Loucy (cell line): Measurements from ENCODE around the gene GREB1L.
"Not testable (repeated sequence)": the region's sequence is repeated elsewhere in the genome, so short reads cannot be mapped to it uniquely, and the experiment has no call there.

Experiments
- H2AFZ ChIP-seq: fragments of 200-600 bp; sonication (generic); 2 replicates; pipeline ENCODE4 v1.6.0; 2016; ENCODE audit warnings: antibody characterized with exemption, mild to moderate bottlenecking, low read length, moderate library complexity
- H3F3A ChIP-seq: fragments of 200-600 bp; 2 replicates; pipeline ENCODE4 v1.6.0; 2016; ENCODE audit warnings: antibody characterized with exemption, low read depth, mild to moderate bottlenecking
- H3K27me3 ChIP-seq: fragments of 200-600 bp; sonication (generic); 2 replicates; pipeline ENCODE4 v1.6.1; 2014; ENCODE audit warnings: low read length, mild to moderate bottlenecking; ENCODE audit not compliant: insufficient read depth, poor library complexity, severe bottlenecking
- H3K36me3 ChIP-seq: fragments of 200-600 bp; sonication (generic); 2 replicates; pipeline ENCODE4 v1.6.1; 2016; ENCODE audit warnings: low read length; ENCODE audit not compliant: insufficient read depth
- H3K4me1 ChIP-seq: fragments of 200-600 bp; sonication (generic); 2 replicates; pipeline ENCODE4 v1.5.1; 2014; ENCODE audit warnings: low read length, mild to moderate bottlenecking; ENCODE audit not compliant: insufficient read depth, poor library complexity, severe bottlenecking
- H3K4me2 ChIP-seq: fragments of 200-600 bp; sonication (generic); 2 replicates; pipeline ENCODE4 v1.6.0; 2014; ENCODE audit warnings: antibody characterized with exemption, low read length, low read depth, mild to moderate bottlenecking; ENCODE audit not compliant: poor library complexity, severe bottlenecking
- H3K4me3 ChIP-seq: fragments of 200-600 bp; sonication (generic); 2 replicates; pipeline ENCODE4 v1.5.1; 2014; ENCODE audit warnings: low read length, mild to moderate bottlenecking, mixed read lengths; ENCODE audit not compliant: poor library complexity, severe bottlenecking
- H3K79me2 ChIP-seq: fragments of 200-600 bp; sonication (generic); 2 replicates; pipeline ENCODE4 v1.6.1; 2014; ENCODE audit warnings: low read length; ENCODE audit not compliant: insufficient read depth
- H3K9ac ChIP-seq: fragments of 200-600 bp; sonication (generic); 2 replicates; pipeline ENCODE4 v1.6.0; 2014; ENCODE audit warnings: mild to moderate bottlenecking, low read depth, low read length, moderate library complexity; ENCODE audit not compliant: poor library complexity, severe bottlenecking
- H3K9me2 ChIP-seq: fragments of 200-600 bp; sonication (generic); replicated peaks from 2 replicates; pipeline ENCODE4 v1.6.1; 2016; ENCODE audit warnings: low read depth, low read length, mixed read lengths
- H3K9me3 ChIP-seq: fragments of 200-600 bp; sonication (generic); 2 replicates; pipeline ENCODE4 v1.6.1; 2014; ENCODE audit warnings: mild to moderate bottlenecking, antibody characterized with exemption, low read length, low read depth; ENCODE audit not compliant: insufficient read depth
- H4K20me1 ChIP-seq: fragments of 200-600 bp; sonication (generic); 2 replicates; pipeline ENCODE4 v1.6.0; 2014; ENCODE audit warnings: antibody characterized with exemption, low read length, mild to moderate bottlenecking; ENCODE audit not compliant: insufficient read depth, poor library complexity, severe bottlenecking
- CTCF ChIP-seq: fragments of 200-600 bp; sonication (generic); conservative IDR thresholded peaks from 2 replicates; pipeline ENCODE4 v1.5.1; 2014; ENCODE audit warnings: mild to moderate bottlenecking, antibody characterized with exemption, low read length
- EZH2phosphoT487 ChIP-seq: fragments of 200-600 bp; IDR thresholded peaks from 2 replicates; pipeline ENCODE4 v1.6.1; 2018; ENCODE audit warnings: antibody characterized with exemption, mild to moderate bottlenecking, moderate library complexity, borderline replicate concordance

GREB1L gene

GRCh38 chr18:21205695-21206094 is 36.3 kb upstream of the GREB1L start:
- Histone ChIP-seq H3K9me2 (no peaks in the 10 kb centered on the region), H2AFZ (no peak overlapping the region), H3K9ac (no peak overlapping the region), H3K4me3 (no peak overlapping the region), H3K4me2 (no peak overlapping the region), H3K9me3 (no peaks in the 10 kb centered on the region), H3K36me3 (no peaks in the 10 kb centered on the region), H3K27me3 (no peaks in the 10 kb centered on the region), H3K4me1 (no peaks in the 10 kb centered on the region), H3F3A (no peaks in the 10 kb centered on the region), H4K20me1 (no peaks in the 10 kb centered on the region), H3K79me2 (no peaks in the 10 kb centered on the region)
- no peak for TF ChIP-seq EZH2phosphoT487
- TF ChIP-seq CTCF = no peak

- Histone ChIP-seq H3K9ac (no peak overlapping the region), H3K9me2 (no peaks in the 10 kb centered on the region), H4K20me1 (no peaks in the 10 kb centered on the region), H3F3A (no peaks in the 10 kb centered on the region), H2AFZ (no peak overlapping the region), H3K27me3 (no peaks in the 10 kb centered on the region), H3K4me3 (no peak overlapping the region), H3K4me2 (no peak overlapping the region), H3K4me1 (no peaks in the 10 kb centered on the region), H3K36me3 (no peaks in the 10 kb centered on the region), H3K79me2 (no peaks in the 10 kb centered on the region), H3K9me3 (no peaks in the 10 kb centered on the region)
- TF ChIP-seq CTCF = no peak
- TF ChIP-seq EZH2phosphoT487 = no peak
Measured at GRCh38 chr18:21210278-21210677, 31.8 kb upstream of the GREB1L start.

- no peaks in the 10 kb centered on the region for H3K9me2 ChIP-seq
- H2AFZ ChIP-seq = no peak overlapping the region
- no peaks in the 10 kb centered on the region for H4K20me1 ChIP-seq
- no peaks in the 10 kb centered on the region for H3K79me2 ChIP-seq
- TF ChIP-seq EZH2phosphoT487 (no peak), CTCF (no peak)
- H3K4me3 ChIP-seq = no peak overlapping the region
- H3K4me2 ChIP-seq = no peak overlapping the region
- no peaks in the 10 kb centered on the region for H3K27me3 ChIP-seq
- no peaks in the 10 kb centered on the region for H3K9me3 ChIP-seq
- H3K36me3 ChIP-seq = no peaks in the 10 kb centered on the region
- no peaks in the 10 kb centered on the region for H3F3A ChIP-seq
- no peaks in the 10 kb centered on the region for H3K4me1 ChIP-seq
- no peak overlapping the region for H3K9ac ChIP-seq
Measured at GRCh38 chr18:21210784-21211183, 31.2 kb upstream of the GREB1L start.

GRCh38 chr18:21214409-21214808 is 27.6 kb upstream of the GREB1L start:
- H2AFZ ChIP-seq, H3K4me2 ChIP-seq, H3K9ac ChIP-seq, H3F3A ChIP-seq, H3K9me3 ChIP-seq, H3K79me2 ChIP-seq, H3K9me2 ChIP-seq, H3K36me3 ChIP-seq, H4K20me1 ChIP-seq, H3K4me1 ChIP-seq, H3K4me3 ChIP-seq, H3K27me3 ChIP-seq: not testable (repeated sequence)
